ENCODE measurements around the gene TPRN. TPM values are rescaled to one million over a fixed set of nuclear protein-coding genes. Genes with fewer than 3 reads are reported as not detected.

The TPRN gene
- polyA plus RNA-seq, 3 donors = 12.8 to 15.5 (median 13.2) TPM

DNA sequence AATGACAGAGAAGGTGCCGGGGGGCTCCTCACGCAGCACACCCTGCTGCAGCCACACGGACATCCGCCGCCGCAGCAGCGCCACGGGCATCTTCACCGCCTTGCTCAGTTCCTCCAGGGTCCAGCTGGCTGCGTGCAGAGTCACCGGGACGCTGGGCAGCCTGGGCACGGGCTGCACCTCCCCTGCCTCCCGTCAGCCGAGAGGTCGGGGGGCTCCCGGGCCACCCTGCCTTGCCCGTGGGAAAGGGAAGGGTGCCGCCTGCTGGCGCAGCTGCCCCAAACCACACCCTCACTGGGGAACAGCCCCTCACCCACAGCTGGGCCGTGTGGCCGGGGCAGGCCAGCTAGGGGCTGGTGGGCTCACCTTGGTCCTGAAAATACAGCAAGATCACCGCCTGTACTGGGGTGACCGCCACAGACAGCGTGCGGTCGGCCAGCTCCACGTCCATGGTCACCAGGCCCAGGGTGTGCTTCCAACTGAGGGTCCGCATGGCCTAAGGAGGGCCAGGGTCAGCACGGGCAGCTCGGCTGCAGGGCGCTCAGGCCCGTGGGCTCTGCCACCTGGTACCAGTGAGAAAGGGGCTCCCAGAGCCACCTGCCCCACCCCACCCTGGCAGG lies 25.1 kb downstream of the TPRN start:
- DNase-seq (ENCODE audit: low read depth in 3 of 3, low spot score in 2 of 3) = no peak

DNA sequence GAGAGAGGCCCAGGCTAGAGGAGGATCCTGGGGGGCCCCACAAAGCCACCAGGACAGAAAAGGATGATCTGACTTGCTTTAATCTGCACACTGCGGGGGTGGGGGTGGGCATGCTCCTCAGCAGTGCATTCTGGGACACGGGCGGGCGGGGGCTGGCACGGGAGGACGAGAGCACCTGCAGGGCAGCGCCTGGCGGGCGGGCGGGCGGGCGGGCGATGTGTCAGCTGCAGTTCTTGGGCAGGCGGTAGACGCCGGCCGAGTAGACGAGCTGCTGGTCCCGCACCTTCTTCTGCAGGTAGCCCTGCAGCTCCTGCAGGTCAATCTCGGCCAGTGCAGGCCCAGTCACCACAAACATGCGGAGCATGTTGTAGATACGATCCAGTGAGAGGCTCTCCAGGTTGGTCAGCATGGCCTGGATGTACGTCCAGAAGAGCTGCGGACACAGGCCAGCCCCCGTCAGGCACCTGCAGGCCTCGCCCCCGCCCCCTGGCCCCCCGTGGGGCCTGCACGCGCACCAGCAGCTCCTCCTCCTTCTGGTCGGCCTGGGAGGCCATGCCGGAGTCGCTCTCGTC lies 25.7 kb downstream of the TPRN start:
- no peak for DNase-seq (ENCODE audit: low read depth in 3 of 3, low spot score in 2 of 3)

DNA sequence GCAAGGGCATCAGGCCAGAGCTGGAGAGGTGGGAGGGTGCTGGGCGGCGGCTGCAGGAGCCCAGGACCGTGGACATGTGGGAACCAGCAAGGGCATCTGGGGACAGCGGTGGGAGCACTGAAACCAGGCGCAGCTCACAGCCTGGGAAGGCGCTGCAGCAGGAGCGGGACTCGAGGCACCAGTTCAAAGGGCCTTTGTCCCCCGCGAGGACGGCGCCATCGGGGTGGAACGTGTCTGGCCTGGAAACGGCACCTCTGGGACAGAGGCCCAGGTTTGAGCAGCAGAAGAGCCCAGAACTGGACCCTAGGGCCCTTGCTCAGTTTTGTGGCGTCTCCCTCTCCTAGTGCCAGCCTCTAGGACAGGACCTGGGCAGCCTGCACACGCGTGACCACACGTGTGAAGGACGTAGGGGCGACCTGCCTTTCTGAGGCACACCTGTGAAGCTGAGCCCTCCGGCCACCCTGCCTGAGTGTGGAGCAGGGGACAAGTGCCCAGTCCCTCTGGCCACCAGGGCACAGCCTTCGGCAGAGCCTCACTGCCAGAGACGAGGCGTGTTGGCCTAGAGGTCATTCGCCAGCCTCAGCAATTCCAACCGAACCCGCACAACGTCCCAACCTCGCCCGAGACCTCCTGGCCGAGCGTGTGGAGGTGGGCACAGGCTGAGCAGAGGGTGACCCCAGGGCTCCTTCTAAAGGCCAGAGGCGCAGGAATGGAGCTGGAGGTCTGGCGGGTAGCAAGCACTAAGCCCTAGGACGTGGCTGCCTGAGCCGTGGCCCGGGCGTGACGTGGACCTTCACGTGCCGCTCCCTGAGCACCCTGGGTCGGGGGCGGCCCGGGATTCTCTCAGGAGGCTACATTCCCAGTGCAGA lies 26.5 kb downstream of the TPRN start:
- DNase-seq (ENCODE audit: low read depth in 3 of 3, low spot score in 2 of 3) = no peak

DNA sequence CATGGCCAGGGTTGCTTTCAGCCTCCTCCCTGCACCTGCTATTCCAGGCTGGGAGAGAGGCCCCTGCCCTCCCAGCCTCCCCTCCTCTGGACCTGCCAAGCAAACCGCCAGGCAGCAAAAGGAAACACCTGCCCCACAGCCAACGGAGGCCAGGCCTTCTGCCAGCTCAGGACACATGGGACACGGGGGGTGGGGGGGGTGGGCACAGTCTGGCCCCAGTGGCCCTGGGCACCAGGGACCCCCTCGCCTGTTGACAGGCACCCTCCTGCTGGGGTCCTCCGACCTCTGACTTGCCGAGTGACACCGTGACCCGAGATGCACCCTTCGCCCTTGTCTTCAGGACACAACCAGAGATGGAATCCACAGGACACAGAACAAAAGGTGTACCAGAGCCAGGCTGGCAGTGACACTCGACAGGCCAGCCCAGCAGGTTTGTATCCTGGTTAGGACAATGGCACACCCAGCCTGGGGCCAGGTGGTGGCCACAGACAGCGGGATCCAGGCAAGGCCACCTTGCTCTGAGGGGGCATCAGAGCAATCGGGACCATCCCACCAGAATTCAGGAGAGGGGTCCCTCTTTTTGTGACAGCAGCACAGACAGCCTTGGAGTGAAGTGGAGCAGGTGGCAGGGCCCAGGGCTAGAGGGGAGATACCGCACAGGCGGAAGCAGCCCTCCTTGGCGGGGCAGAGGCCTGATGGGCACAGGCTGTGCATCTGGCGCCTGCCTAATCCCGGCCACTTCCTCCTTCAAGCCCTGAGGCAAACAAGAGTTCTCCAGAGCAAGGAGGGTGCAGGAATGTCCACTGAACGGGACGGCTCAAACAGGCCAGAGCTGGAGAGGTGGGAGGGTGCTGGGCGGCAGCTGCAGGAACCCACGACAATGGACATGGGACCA lies 27.4 kb downstream of the TPRN start:
- no peak for DNase-seq (ENCODE audit: low read depth in 3 of 3, low spot score in 2 of 3)

DNA sequence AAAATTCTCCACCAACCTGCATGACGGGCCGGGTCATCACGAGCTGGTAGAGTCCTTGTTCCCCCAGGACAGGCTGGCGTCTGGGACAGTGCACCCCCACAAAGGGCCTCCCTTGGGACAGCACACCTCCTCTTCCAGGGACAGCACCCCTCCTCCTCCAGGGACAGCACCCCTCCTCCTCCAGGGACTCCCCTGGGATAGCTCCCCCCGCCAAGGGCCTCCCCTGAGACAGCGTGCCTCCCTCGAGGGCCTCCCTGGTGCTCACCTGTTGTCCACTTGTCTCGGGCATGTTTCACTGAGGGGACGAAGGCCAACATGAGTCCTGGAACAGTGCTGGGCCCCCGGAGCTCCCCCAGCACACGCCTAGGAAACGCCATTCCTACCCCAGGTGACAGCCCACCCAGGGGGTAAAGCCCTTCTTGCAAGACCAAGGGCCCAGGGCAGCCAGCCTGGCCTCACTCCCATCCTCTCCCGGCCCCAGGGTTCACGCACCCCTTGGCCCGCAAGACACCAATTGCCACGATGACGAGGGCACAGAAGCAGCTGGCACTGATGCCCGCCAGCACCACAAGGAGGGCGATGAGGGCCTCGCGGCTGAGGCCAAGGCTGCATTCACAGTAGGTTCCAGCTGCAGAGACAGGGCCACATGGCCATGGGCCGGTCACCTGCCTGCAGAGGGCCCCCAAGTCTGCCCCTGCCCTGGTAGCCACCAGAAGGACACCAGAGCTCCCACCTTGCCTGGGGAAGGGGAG lies 29.2 kb downstream of the TPRN start:
- DNase-seq (ENCODE audit: low read depth in 3 of 3, low spot score in 2 of 3) = no peak

DNA sequence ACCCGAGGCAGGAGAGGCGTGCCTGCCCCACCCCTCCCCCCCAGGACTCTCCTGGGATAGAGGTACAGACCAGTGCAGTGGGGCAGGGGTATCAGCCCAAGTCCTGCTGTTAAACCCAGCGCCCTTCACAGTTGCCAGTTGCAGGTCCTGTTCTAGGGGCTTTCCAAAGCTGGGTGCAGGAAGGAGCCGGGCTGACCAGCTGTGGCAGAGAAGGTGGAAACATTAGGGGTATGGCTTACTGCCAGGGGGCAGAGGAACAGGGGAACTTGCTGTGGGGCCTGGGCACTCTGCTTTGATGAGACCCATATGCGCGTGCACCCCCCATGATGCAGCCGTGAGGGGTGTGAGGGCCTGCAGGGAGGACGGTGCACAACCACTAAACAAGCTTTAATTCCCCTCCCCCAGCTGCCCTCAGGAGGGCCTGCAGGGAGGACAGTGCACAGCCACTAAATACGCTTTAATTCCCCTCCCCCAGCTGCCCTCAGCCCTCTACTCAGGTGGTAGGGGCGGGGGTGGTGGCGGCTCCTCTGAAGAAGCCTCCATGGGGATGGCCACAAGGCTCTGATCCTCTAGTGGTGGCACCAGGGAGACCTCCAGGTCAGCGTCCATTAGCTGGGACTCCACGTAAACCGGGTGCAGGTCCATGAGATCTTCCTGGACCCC lies 29.9 kb downstream of the TPRN start:
- DNase-seq (ENCODE audit: low read depth in 3 of 3, low spot score in 2 of 3) = no peak

DNA sequence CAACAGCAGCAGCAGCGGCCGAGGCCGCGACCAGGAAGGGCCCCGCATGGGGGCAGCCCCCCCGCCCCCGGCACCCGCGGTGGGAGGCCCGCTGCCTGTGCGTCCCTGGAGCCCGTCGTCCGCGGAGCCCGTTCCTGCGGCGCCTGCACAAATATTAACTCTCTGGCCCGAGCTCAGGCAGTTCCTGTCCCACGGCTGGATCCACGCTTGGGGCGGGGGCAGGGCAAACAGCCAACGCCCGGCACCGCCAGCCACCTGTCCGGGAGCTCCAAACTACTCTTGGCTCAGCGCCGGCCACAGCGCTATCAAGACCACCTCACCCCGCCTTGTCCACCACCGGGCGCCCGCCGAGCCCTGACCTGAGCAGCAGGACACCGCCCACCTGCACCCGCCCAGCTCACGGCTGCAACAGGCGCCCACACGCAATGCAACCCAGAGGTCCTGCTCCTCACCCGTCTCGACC lies 30.6 kb downstream of the TPRN start, which contains the start of gene LRRC26:
Gene LRRC26 (minus strand): TSS at position 156 of the 463 bp plus-strand sequence. CDS start 108 bp downstream, at position 48.
- DNase-seq (ENCODE audit: low read depth in 3 of 3, low spot score in 2 of 3) = no peak

DNA sequence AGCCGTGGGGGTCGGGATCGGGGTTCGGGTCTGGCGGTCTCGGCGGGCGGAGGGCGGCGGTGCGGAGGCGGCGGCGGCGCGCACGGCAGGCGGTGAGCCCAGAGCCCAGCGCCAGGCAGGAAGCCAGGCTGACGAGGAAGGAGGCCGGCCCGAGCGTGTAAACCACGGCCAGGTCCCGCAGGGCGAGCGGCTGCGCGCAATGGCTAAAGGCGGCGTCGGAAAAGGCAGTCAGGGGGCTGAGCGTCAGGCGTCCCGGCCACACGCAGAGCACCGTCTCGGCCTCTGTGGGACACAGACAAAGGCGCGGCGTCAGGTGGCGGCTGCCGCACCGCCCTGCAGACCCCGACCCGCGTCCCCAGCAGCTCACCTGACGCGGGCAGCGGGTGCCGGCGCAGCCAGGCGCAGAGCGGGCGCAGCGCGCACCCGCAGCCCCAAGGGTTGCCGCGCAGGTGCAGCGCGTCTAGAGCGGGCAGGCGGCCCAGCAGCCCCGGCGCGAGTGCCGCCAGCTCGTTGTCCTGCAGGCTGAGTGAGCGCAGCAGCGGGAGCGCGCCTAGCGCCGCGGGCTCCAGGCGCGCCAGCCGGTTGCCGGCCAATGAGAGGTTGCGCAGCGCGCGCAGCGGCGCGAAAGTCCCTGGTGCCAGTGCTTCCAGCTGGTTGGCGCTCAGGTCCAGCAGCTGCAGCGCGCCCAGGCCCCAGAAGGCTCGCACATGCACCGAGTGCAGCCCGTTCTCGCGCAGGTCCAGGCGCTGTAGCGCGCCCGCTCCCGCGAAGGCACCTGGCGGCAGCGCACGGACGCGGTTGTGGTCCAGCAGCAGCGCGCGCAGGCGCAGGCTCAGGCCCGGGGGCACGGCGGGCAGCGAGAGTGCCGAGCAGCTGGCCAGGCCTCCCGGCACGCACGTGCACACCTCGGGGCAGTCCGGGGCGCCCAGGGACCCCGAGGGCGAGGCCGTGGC lies 31.4 kb downstream of the TPRN start:
- DNase-seq (ENCODE audit: low read depth in 3 of 3, low spot score in 2 of 3) = peak in 1 of 3 donors; percentile 29

DNA sequence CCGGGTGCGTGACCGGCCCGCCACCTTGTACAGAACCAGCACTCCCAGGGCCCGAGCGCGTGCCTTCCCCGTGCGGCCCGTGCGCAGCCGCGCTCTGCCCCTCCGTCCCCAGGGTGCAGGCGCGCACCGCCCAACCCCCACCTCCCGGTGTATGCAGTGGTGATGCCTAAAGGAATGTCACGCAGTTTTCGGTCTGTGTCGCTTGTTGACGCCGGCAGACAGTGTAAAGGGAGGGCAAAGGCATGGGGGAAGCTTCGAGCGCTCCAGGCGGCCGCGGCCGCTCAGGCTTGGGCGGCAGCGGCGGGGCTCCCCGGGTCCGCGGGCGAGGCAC lies 32.0 kb downstream of the TPRN start:
- DNase-seq (ENCODE audit: low read depth in 3 of 3, low spot score in 2 of 3) = no peak

DNA sequence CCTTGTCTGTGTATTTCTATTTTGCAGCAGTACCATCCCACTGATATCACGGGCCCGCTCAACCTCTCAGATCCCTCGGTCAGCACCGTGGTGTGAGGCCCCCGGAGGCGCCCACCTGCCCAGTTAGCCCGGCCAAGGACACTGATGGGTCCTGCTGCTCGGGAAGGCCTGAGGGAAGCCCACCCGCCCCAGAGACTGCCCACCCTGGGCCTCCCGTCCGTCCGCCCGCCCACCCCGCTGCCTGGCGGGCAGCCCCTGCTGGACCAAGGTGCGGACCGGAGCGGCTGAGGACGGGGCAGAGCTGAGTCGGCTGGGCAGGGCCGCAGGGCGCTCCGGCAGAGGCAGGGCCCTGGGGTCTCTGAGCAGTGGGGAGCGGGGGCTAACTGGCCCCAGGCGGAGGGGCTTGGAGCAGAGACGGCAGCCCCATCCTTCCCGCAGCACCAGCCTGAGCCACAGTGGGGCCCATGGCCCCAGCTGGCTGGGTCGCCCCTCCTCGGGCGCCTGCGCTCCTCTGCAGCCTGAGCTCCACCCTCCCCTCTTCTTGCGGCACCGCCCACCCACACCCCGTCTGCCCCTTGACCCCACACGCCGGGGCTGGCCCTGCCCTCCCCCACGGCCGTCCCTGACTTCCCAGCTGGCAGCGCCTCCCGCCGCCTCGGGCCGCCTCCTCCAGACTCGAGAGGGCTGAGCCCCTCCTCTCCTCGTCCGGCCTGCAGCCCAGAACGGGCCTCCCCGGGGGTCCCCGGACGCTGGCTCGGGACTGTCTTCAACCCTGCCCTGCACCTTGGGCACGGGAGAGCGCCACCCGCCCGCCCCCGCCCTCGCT lies 32.6 kb downstream of the TPRN start:
- no peak for DNase-seq (ENCODE audit: low read depth in 3 of 3, low spot score in 2 of 3)

DNA sequence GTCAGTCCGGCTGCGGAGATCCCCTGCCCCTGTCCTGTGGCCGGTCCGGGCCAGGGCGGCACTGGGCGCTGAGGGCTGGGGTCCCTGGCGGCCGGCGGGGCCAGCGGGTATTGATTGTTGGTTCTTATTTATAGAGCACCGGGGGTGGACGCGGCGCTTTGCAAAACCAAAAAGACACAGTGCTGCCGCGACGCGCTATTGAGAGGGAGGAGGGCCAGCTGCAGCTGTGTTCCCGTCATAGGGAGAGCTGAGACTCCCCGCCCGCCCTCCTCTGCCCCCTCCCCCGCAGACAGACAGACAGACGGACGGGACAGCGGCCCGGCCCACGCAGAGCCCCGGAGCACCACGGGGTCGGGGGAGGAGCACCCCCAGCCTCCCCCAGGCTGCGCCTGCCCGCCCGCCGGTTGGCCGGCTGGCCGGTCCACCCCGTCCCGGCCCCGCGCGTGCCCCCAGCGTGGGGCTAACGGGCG lies 33.2 kb downstream of the TPRN start:
- no peak for DNase-seq (ENCODE audit: low read depth in 3 of 3, low spot score in 2 of 3)

DNA sequence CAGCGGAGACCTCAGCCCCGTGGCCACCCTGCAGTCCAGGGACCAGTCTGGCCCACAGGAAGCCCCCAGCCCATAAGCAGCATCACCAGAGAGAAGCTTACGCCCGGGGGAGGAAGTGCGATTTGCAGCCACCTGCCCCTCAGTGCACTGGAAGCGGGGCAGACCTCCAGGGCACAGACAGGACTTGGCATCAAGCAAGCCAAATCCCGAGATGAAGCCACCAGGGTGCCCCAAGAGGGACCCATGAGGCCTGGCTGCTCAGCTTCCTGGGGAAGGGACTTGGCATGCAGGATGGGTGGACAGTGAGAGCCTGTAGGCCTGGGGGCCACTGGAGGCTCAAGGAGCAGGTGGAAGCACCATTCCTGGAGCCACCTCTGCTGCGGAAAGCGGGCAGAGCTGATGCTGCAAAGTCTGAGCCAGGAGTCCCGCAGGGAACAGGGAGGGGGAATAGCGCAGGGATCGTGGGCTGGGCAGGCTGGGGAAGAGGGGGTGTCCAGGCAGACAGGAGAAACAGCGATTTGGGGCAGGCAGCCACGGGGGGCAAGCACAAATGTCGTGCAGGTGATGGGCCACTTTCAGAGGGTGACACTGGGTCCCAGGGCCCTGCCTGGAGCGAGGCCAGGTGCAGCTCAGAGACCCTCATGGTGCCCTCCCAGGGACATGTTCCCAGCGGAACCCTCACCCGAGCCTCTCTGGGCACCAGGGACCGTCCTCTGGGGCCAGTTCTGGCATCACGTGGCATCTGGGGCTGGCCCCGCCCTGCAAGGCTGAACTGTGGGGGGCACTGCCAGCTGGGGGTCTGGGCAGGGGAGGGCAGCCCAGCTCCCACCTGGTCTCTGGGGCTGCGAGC lies 33.9 kb downstream of the TPRN start:
- DNase-seq (ENCODE audit: low read depth in 3 of 3, low spot score in 2 of 3) = no peak

DNA sequence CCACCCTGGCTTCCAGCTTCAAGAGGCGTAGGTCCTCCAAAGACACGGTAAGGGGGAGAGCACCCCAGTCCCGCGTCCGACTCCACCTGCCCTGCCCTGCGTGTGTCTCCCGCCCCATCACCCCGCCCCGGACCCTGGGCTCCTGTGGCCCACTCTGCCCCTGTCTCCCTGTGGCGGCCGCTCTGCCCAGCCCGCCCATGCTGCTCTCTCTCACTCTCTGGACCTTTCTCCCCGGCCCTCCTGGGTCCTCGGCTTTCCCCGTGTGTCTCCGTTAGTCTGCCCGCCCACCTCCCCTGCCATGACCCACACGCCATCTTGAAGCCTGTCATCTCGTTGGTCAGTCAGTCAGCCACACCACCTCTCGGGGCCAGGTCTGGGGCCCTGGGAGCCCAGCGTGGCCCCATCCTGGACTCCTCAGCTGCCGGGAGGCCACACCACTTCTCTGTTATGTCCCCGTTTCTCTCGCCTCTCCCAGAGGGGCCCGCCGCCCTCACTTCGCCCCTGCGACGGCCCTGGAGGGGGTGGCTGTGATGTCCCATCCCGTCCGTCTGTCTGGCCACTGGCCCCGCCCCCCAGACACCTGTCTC lies 35.2 kb downstream of the TPRN start:
- DNase-seq (ENCODE audit: low read depth in 3 of 3, low spot score in 2 of 3) = no peak

DNA sequence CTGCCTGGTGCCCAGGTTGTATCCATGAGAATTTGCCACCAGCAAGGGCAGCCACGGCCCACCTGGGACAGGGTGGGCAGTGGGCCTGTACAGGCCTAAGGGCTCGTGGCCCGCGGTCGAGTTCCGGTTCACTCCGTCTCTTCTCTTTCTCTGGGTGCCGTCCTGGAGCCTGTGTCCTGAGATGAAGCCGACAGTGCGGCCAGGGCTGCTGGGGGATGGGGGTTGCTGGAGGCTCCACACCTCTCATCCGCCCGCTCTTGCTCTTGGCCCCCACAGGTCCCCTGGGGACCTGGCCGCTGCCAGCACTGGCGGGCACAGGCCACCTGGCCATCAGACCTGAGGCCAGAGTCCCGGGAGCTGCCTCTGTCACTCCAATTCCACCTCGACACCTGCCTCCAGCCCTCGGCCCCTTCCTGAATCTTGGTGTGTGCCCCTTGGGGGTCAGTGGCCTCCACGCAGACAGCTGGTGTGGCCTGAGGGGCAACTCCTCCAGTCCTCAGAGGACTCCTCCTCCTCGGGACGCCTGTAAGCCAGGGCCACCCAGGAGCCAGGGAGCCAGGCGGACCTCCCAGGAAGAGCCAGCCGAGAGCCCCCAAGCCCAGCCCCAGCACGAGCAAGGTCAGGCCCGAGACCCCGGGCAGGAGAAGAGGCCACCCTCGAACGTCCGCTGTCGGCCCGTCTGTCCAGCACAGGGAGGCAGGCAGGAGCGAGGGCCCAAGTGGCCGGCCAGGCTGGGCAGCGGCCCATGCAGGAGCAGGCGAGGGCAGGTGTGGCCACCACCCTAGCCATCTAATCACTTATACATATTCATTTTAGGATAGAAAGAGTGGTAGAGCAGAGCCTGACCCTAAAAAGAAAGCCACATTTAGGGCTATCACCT lies 35.9 kb downstream of the TPRN start:
- no peak for DNase-seq (ENCODE audit: low read depth in 3 of 3, low spot score in 2 of 3)

DNA sequence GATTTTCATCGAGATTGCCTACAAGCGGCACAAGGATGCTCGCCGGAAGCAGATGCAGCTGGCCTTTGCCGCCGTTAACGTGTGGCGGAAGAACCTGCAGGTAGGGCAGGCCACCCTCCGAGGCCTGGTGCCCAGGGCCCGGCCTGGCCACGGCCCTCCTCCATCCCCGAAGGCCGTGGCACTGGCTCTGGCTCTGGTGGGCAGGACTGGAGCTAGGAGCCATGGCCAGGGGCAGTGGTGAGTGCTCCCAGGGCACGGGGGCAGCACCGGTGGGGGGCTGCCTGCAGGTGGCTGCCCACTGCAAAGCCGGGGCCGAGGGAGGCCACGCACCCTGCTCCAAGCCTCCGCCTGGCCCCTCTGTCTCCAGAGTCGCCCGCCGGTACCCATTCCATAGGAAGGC lies 36.7 kb downstream of the TPRN start:
- no peak for DNase-seq (ENCODE audit: low read depth in 3 of 3, low spot score in 2 of 3)
